DMS53 treated with DMSO at 0.1 percent for 48 hours (cell line): ENCODE measurements around the gene IFNLR1.

Experiments
- DNase-seq: peaks from one replicate; lab custom pipeline; 2025; ENCODE audit not compliant: unreplicated experiment; lab: John Stamatoyannopoulos, UW

Gene IFNLR1

DNA sequence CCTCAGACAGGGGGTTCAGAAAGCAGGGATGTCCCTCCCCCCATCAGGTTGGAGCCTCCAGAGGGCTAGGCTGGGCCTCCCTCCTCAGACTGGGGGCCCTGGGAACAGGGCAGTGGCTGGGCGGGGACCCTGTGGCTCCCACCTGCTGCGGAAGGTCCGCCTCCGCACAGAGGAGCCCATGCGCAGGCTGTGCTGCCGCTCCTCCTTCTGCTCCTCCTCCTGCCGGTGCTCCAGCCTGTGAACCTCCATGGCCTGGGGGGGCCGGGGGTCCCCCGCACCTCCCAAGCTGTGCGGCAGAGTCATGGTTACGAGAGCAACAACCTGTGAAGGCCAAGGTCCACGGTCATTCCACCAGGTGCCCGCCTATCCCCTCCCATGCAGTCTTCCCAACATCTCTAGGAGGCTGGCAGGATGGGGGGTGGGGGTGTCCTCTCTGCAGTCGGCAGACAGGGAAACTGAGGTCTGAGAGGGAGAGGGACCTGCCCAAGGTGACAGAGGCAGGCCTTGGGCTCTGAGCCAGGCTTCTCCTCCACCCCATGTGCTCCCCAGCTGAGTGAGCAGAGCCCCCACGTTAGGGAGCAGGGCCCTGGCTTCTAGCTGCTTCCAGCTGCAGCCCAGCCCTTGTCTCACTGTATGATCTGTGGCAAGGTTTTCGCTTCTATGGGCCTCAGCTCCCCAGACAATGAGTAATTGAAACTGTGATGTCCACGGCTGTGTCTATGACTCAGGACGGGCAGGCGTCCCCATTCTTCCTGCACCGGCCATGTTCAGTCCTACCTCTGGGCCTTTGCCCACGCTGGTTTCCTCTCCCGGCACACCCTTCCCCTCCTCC lies 78.5 kb downstream of the IFNLR1 start:
- no peak for DNase-seq

DNA sequence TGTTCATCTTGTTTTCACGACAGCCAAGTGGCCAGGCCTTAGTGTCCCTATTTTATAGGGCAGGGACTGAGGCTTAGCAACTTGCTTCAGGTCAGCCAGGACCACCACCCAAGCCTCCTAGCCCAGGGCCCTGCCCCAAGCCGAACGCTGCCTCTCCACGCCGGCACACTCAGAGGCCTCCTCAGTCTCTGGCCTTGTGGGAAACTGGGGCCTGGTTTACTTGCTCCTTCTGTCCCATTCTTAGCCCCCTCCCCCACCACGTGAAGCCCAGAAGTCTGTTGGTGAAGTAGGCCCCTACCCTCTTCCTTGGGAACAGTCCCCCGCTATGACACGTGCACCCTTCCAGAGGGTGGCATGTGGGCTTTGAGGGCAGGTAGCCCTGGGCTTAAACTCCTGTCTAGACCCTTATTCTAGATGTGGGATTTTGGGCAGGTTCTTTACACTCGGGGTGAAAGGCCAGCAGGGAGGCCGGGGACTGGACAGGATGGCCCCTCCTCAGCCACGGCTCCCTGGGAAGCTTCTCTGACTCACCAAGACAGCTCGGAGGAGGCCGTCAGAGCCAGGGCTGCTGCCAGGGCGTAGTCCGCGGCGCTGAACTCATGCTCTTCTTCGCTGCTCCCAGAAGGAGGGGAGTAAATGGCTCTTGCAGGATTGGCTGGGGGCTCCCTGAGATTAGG lies 79.5 kb downstream of the IFNLR1 start:
- DNase-seq = no peak

GRCh38 chr1:24105368-24106160 lies 81.5 kb downstream of the IFNLR1 start:
- DNase-seq = no peak

DNA sequence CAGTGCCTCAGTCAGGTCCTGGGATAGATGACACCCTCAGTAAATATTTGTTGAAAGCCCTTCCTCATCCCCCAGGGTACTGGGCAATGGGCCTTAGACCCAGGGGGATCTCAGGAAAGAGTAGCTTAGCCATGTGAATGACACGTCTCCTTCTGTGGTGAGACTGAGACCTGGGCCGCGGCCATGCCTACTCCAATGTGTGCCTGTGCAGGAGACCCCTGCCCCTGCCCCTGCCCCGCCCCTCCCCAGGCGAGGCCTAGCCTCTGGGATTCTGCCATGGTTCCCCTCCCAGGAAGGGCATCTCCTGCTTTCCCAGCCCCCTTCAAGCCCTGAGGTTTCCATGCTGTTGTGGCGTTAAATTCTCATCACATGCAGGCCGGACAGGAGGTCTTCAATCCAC lies 82.2 kb downstream of the IFNLR1 start:
- DNase-seq = no peak
